ENCODE data around the gene TMEM63C.

TMEM63C gene

GRCh38 chr14:77212097-77212870 is 30.7 kb downstream of the TMEM63C start:
- no peaks in the 10 kb centered on the region for H3K27me3 ChIP-seq
- no peaks in the 10 kb centered on the region for H3K9me3 ChIP-seq
- no peaks in the 10 kb centered on the region for H3K36me3 ChIP-seq
- no peak for DNase-seq
- no peak for TF ChIP-seq CTCF (IDR thresholded peaks at IDR 0.05; ENCODE audit: low read depth, low read length)
- no peak overlapping the region for H3K4me3 ChIP-seq (ENCODE audit: low read depth, low read length)
- no peaks in the 10 kb centered on the region for H3K4me1 ChIP-seq

- no peaks in the 10 kb centered on the region for H3K36me3 ChIP-seq
- H3K9me3 ChIP-seq = no peaks in the 10 kb centered on the region
- H3K27me3 ChIP-seq = no peaks in the 10 kb centered on the region
- no peak overlapping the region for H3K4me3 ChIP-seq (ENCODE audit: low read depth, low read length)
- H3K4me1 ChIP-seq = no peaks in the 10 kb centered on the region
- TF ChIP-seq CTCF (IDR thresholded peaks at IDR 0.05; ENCODE audit: low read depth, low read length) = peak; percentile 77
- peak; percentile 65 for DNase-seq
Observed at GRCh38 chr14:77212943-77213678, 31.5 kb downstream of the TMEM63C start.

GRCh38 chr14:77213679-77214016 is 32.0 kb downstream of the TMEM63C start:
- no peak for DNase-seq
- H3K27me3 ChIP-seq = no peaks in the 10 kb centered on the region
- TF ChIP-seq CTCF (IDR thresholded peaks at IDR 0.05; ENCODE audit: low read depth, low read length) = no peak
- H3K36me3 ChIP-seq = no peaks in the 10 kb centered on the region
- no peaks in the 10 kb centered on the region for H3K4me1 ChIP-seq
- no peak overlapping the region for H3K4me3 ChIP-seq (ENCODE audit: low read depth, low read length)
- H3K9me3 ChIP-seq = no peaks in the 10 kb centered on the region

GRCh38 chr14:77214216-77214615 is 32.6 kb downstream of the TMEM63C start:
- H3K9me3 ChIP-seq = no peaks in the 10 kb centered on the region
- no peaks in the 10 kb centered on the region for H3K4me1 ChIP-seq
- no peak for DNase-seq
- no peak overlapping the region for H3K4me3 ChIP-seq (ENCODE audit: low read depth, low read length)
- H3K27me3 ChIP-seq = no peaks in the 10 kb centered on the region
- no peak for TF ChIP-seq CTCF (IDR thresholded peaks at IDR 0.05; ENCODE audit: low read depth, low read length)
- no peaks in the 10 kb centered on the region for H3K36me3 ChIP-seq

GRCh38 chr14:77217551-77217950 is 36.0 kb downstream of the TMEM63C start:
- TF ChIP-seq CTCF (IDR thresholded peaks at IDR 0.05; ENCODE audit: low read depth, low read length) = no peak
- DNase-seq = no peak
- Histone ChIP-seq H3K36me3 (no peaks in the 10 kb centered on the region), H3K9me3 (no peaks in the 10 kb centered on the region), H3K4me3 (ENCODE audit: low read depth, low read length) (no peak overlapping the region), H3K4me1 (no peaks in the 10 kb centered on the region), H3K27me3 (no peaks in the 10 kb centered on the region)

- no peak for DNase-seq
- H3K4me1 ChIP-seq = no peaks in the 10 kb centered on the region
- H3K27me3 ChIP-seq = no peaks in the 10 kb centered on the region
- H3K4me3 ChIP-seq (ENCODE audit: low read depth, low read length) = no peak overlapping the region
- TF ChIP-seq CTCF (IDR thresholded peaks at IDR 0.05; ENCODE audit: low read depth, low read length) = no peak
- no peaks in the 10 kb centered on the region for H3K9me3 ChIP-seq
- no peaks in the 10 kb centered on the region for H3K36me3 ChIP-seq
Observed at GRCh38 chr14:77219591-77219990, 38.0 kb downstream of the TMEM63C start.

All from BE2C (cell line).